COLO668 (cell line): Measurements from ENCODE around the gene ZNF268.
"Not testable (repeated sequence)": the region's sequence is repeated elsewhere in the genome, so short reads cannot be mapped to it uniquely, and the experiment has no call there.

Experiments used
- DNase-seq: peaks from one replicate; lab custom pipeline; 2025; ENCODE audit not compliant: unreplicated experiment; lab: John Stamatoyannopoulos, UW

Gene ZNF268

GRCh38 chr12:133226690-133227089 is 45.4 kb downstream of the ZNF268 start:
- no peak for DNase-seq

GRCh38 chr12:133227281-133227852 is 46.1 kb downstream of the ZNF268 start:
- DNase-seq, result no peak

- no peak for DNase-seq
These were observed 49.7 kb downstream of the ZNF268 start for GRCh38 chr12:133231001-133231400.

GRCh38 chr12:133233006-133233405 is 51.7 kb downstream of the ZNF268 start:
- DNase-seq, result no peak

GRCh38 chr12:133233993-133234564 is 52.8 kb downstream of the ZNF268 start:
- DNase-seq, result no peak

GRCh38 chr12:133234971-133235370 is 53.7 kb downstream of the ZNF268 start:
- no peak for DNase-seq

GRCh38 chr12:133235401-133236112 is 54.3 kb downstream of the ZNF268 start, which contains the start of gene ANHX:
TSS of gene ANHX (minus strand) at chr12:133235877. CDS start at chr12:133234356, 1,521 bp downstream.
- no peak for DNase-seq

GRCh38 chr12:133236144-133236543 is 54.8 kb downstream of the ZNF268 start:
- no peak for DNase-seq

- DNase-seq, result no peak
These were observed 55.3 kb downstream of the ZNF268 start for GRCh38 chr12:133236556-133236955.

GRCh38 chr12:133251732-133252131 is 70.4 kb downstream of the ZNF268 start:
- DNase-seq, result no peak

GRCh38 chr12:133255833-133256232 is 74.5 kb downstream of the ZNF268 start:
- not testable (repeated sequence) for DNase-seq

- no peak for DNase-seq
These were observed 75.0 kb downstream of the ZNF268 start for GRCh38 chr12:133256321-133256720.

- DNase-seq, result no peak
These were observed 82.9 kb downstream of the ZNF268 start for GRCh38 chr12:133264173-133264572.
